ENCODE measurements around the gene FAM120A.

Gene FAM120A

GRCh38 chr9:93582115-93582514 is 130.6 kb downstream of the FAM120A start:
- Histone ChIP-seq H3K27me3 (replicated peaks; ENCODE audit: control insufficient read depth, insufficient read depth, low read length) (no peaks in the 10 kb centered on the region), H3K36me3 (ENCODE audit: control insufficient read depth, insufficient read depth, low read length, severe bottlenecking) (no peaks in the 10 kb centered on the region), H3K9me3 (ENCODE audit: control insufficient read depth, low read length) (peaks cover 10% of the 10 kb centered on the region), H3K4me3 (ENCODE audit: low read length) (no peak overlapping the region), H3K9ac (ENCODE audit: low read length) (no peak overlapping the region), H3K4me1 (ENCODE audit: control insufficient read depth, insufficient read depth, low read length) (peaks cover 16% of the 10 kb centered on the region)
- no peak for DNase-seq (ENCODE audit: low read depth)

- Histone ChIP-seq H3K4me1 (ENCODE audit: control insufficient read depth, insufficient read depth, low read length) (peaks cover 14% of the 10 kb centered on the region), H3K36me3 (ENCODE audit: control insufficient read depth, insufficient read depth, low read length, severe bottlenecking) (no peaks in the 10 kb centered on the region), H3K9ac (ENCODE audit: low read length) (no peak overlapping the region), H3K27me3 (replicated peaks; ENCODE audit: control insufficient read depth, insufficient read depth, low read length) (no peaks in the 10 kb centered on the region), H3K4me3 (ENCODE audit: low read length) (no peak overlapping the region), H3K9me3 (ENCODE audit: control insufficient read depth, low read length) (peaks cover 10% of the 10 kb centered on the region)
- DNase-seq (ENCODE audit: low read depth), result no peak
These were observed 131.1 kb downstream of the FAM120A start for GRCh38 chr9:93582550-93582949.

- no peak overlapping the region for H3K4me3 ChIP-seq (ENCODE audit: low read length)
- no peaks in the 10 kb centered on the region for H3K36me3 ChIP-seq (ENCODE audit: control insufficient read depth, insufficient read depth, low read length, severe bottlenecking)
- H3K27me3 ChIP-seq (replicated peaks; ENCODE audit: control insufficient read depth, insufficient read depth, low read length), result no peaks in the 10 kb centered on the region
- no peak overlapping the region for H3K9ac ChIP-seq (ENCODE audit: low read length)
- DNase-seq (ENCODE audit: low read depth), result no peak
- H3K9me3 ChIP-seq (ENCODE audit: control insufficient read depth, low read length), result peaks cover 10% of the 10 kb centered on the region
- peaks cover 20% of the 10 kb centered on the region for H3K4me1 ChIP-seq (ENCODE audit: control insufficient read depth, insufficient read depth, low read length)
These were observed 133.8 kb downstream of the FAM120A start for GRCh38 chr9:93585259-93585658.

GRCh38 chr9:93585695-93586094 is 134.2 kb downstream of the FAM120A start:
- no peak overlapping the region for H3K9ac ChIP-seq (ENCODE audit: low read length)
- no peaks in the 10 kb centered on the region for H3K27me3 ChIP-seq (replicated peaks; ENCODE audit: control insufficient read depth, insufficient read depth, low read length)
- no peak for DNase-seq (ENCODE audit: low read depth)
- H3K4me1 ChIP-seq (ENCODE audit: control insufficient read depth, insufficient read depth, low read length), result peaks cover 18% of the 10 kb centered on the region
- no peaks in the 10 kb centered on the region for H3K36me3 ChIP-seq (ENCODE audit: control insufficient read depth, insufficient read depth, low read length, severe bottlenecking)
- peaks cover 10% of the 10 kb centered on the region for H3K9me3 ChIP-seq (ENCODE audit: control insufficient read depth, low read length)
- no peak overlapping the region for H3K4me3 ChIP-seq (ENCODE audit: low read length)

- DNase-seq (ENCODE audit: low read depth), result no peak
- Histone ChIP-seq H3K9ac (ENCODE audit: low read length) (no peak overlapping the region), H3K36me3 (ENCODE audit: control insufficient read depth, insufficient read depth, low read length, severe bottlenecking) (no peaks in the 10 kb centered on the region), H3K9me3 (ENCODE audit: control insufficient read depth, low read length) (peaks cover 10% of the 10 kb centered on the region), H3K4me1 (ENCODE audit: control insufficient read depth, insufficient read depth, low read length) (peaks cover 13% of the 10 kb centered on the region), H3K27me3 (replicated peaks; ENCODE audit: control insufficient read depth, insufficient read depth, low read length) (no peaks in the 10 kb centered on the region), H3K4me3 (ENCODE audit: low read length) (no peak overlapping the region)
These were observed 135.0 kb downstream of the FAM120A start for GRCh38 chr9:93586290-93587057.

- Histone ChIP-seq H3K9me3 (ENCODE audit: control insufficient read depth, low read length) (peaks cover 10% of the 10 kb centered on the region), H3K9ac (ENCODE audit: low read length) (no peak overlapping the region), H3K36me3 (ENCODE audit: control insufficient read depth, insufficient read depth, low read length, severe bottlenecking) (no peaks in the 10 kb centered on the region), H3K27me3 (replicated peaks; ENCODE audit: control insufficient read depth, insufficient read depth, low read length) (no peaks in the 10 kb centered on the region), H3K4me1 (ENCODE audit: control insufficient read depth, insufficient read depth, low read length) (peaks cover 13% of the 10 kb centered on the region), H3K4me3 (ENCODE audit: low read length) (no peak overlapping the region)
- no peak for DNase-seq (ENCODE audit: low read depth)
These were observed 135.8 kb downstream of the FAM120A start for GRCh38 chr9:93587284-93587650.

GRCh38 chr9:93587651-93588347 is 136.3 kb downstream of the FAM120A start:
- H3K4me3 ChIP-seq (ENCODE audit: low read length), result no peak overlapping the region
- DNase-seq (ENCODE audit: low read depth), result no peak
- H3K4me1 ChIP-seq (ENCODE audit: control insufficient read depth, insufficient read depth, low read length), result peaks cover 13% of the 10 kb centered on the region
- H3K9ac ChIP-seq (ENCODE audit: low read length), result no peak overlapping the region
- peaks cover 10% of the 10 kb centered on the region for H3K9me3 ChIP-seq (ENCODE audit: control insufficient read depth, low read length)
- H3K36me3 ChIP-seq (ENCODE audit: control insufficient read depth, insufficient read depth, low read length, severe bottlenecking), result no peaks in the 10 kb centered on the region
- no peaks in the 10 kb centered on the region for H3K27me3 ChIP-seq (replicated peaks; ENCODE audit: control insufficient read depth, insufficient read depth, low read length)

- DNase-seq (ENCODE audit: low read depth), result peak; percentile 35
- H3K9me3 ChIP-seq (ENCODE audit: control insufficient read depth, low read length), result peaks cover 10% of the 10 kb centered on the region
- no peak overlapping the region for H3K4me3 ChIP-seq (ENCODE audit: low read length)
- H3K9ac ChIP-seq (ENCODE audit: low read length), result no peak overlapping the region
- peaks cover 13% of the 10 kb centered on the region for H3K4me1 ChIP-seq (ENCODE audit: control insufficient read depth, insufficient read depth, low read length)
- H3K27me3 ChIP-seq (replicated peaks; ENCODE audit: control insufficient read depth, insufficient read depth, low read length), result no peaks in the 10 kb centered on the region
- H3K36me3 ChIP-seq (ENCODE audit: control insufficient read depth, insufficient read depth, low read length, severe bottlenecking), result no peaks in the 10 kb centered on the region
These were observed 137.4 kb downstream of the FAM120A start for GRCh38 chr9:93588641-93589609.

- H3K4me1 ChIP-seq (ENCODE audit: control insufficient read depth, insufficient read depth, low read length), result peaks cover 20% of the 10 kb centered on the region
- peak; percentile 60 for DNase-seq (ENCODE audit: low read depth)
- no peak overlapping the region for H3K4me3 ChIP-seq (ENCODE audit: low read length)
- H3K9ac ChIP-seq (ENCODE audit: low read length), result no peak overlapping the region
- peaks cover 3% of the 10 kb centered on the region for H3K9me3 ChIP-seq (ENCODE audit: control insufficient read depth, low read length)
- no peaks in the 10 kb centered on the region for H3K27me3 ChIP-seq (replicated peaks; ENCODE audit: control insufficient read depth, insufficient read depth, low read length)
- no peaks in the 10 kb centered on the region for H3K36me3 ChIP-seq (ENCODE audit: control insufficient read depth, insufficient read depth, low read length, severe bottlenecking)
These were observed 138.2 kb downstream of the FAM120A start for GRCh38 chr9:93589688-93590087.

- Histone ChIP-seq H3K36me3 (ENCODE audit: control insufficient read depth, insufficient read depth, low read length, severe bottlenecking) (no peaks in the 10 kb centered on the region), H3K4me3 (ENCODE audit: low read length) (no peak overlapping the region)
- DNase-seq (ENCODE audit: low read depth), result no peak
These were observed 139.2 kb downstream of the FAM120A start for GRCh38 chr9:93590609-93591234.

More at GRCh38 chr9:93590609-93591234, 139.2 kb downstream of the FAM120A start:
- Histone ChIP-seq H3K9ac (ENCODE audit: low read length) (no peak overlapping the region), H3K9me3 (ENCODE audit: control insufficient read depth, low read length) (no peaks in the 10 kb centered on the region), H3K4me1 (ENCODE audit: control insufficient read depth, insufficient read depth, low read length) (peaks cover 20% of the 10 kb centered on the region), H3K27me3 (replicated peaks; ENCODE audit: control insufficient read depth, insufficient read depth, low read length) (no peaks in the 10 kb centered on the region)

Measured in adipocyte (in vitro differentiated cells).